HCEC 1CT (cell line): ENCODE results near the gene TMEM192.
"Not testable (repeated sequence)": the region's sequence is repeated elsewhere in the genome, so short reads cannot be mapped to it uniquely, and the experiment has no call there.

Experiments used
- DNase-seq: peaks from one replicate; pipeline ENCODE4 v3.0.0-alpha.2; 2017

The TMEM192 gene

DNA sequence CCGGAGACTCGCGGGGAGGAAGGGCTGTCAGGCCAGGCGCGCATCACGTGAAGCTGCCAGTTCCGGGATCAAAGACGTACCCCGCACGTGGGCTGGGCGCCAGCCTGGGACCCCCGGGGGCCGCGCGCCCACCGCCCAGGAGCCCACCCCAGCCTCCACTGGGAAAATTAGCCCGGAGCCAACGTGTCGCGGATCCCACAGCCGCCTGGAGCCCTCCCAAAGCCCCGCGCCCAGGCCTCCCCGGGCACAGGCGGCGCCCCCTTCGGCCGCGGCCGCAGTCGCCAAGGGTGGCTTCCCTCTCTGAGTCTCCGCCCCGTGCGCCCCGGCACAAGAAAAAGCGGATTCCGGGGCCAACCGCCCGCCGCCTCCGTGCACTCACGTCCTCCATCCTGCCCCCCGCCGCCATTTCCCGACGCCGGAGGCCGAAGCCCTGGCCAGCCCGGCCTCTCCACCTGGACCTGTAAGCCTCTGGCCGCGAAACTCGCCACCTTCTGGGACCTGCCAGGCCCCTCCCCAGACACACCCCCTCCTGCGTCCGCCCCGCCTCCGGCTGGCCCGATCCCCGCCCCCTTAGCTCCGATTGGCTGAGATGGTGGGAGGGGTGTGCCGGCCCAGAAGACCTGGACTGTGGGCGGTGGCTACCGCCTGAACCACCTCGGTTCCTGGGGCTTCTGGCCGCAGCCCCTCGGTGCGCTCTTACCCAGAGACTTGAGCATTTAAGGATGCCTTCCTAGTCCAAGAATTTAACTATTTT, at the start of gene TMEM192:
TMEM192 (minus strand) TSS at position 493 of the 754 bp plus-strand sequence; CDS start at position 406, 87 bp downstream.
- DNase-seq: peak; percentile 81

DNA sequence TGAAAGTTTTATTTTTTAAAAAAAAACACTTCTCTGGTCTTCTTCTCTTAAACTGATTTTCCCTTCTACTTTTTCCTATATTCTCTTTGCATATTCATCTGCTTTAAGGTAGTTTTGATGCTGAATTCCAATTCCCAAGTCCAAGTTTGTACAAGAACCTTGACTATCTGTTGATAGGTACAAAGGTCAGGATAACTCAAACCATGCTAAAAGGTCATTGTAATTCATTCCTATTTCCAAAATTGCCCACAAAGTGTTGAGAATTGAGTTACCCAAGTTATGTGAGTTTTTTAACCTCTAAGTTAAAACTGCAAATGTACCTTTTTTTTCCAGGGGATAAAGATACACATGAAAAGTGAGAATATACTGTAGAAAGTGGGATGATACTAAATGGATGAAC, 46.1 kb upstream of the TMEM192 start:
- no peak for DNase-seq

DNA sequence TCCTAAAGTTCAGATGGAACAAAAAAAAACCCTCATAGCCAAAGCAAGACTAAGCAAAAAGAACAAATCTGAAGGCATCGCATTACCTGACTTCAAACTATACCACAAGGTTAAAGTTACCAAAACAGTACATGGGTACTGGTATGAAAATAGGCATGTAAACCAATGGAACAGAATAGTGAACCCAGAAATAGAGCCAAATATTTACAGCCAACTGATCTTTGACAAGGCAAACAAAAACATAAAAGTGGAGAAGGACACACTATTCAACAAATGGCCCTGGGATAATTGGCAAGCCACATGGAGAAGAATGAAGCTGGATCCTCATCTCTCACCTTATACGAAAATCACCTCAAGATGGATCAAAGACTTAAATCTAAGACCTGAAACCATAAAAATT, 44.2 kb upstream of the TMEM192 start:
- DNase-seq: no peak

DNA sequence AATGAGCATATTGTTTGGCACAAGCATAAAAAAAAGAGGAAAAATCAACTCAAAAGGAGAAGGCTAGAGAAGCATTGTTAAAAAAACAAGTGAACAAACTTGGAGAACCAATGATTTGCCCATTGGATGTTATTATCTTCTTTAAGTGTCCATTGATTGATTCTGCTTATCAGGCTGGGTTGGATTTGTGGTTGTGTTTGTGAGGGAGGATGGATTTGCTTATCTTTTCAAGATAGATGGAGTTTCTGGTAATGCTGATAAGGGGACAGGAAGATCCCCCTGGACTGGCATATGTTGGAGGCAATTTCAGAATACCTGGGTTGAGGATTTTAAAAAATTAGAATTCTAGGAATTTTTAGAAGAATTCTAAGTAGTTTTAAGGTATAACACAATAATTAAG, 41.8 kb upstream of the TMEM192 start:
- DNase-seq: no peak

DNA sequence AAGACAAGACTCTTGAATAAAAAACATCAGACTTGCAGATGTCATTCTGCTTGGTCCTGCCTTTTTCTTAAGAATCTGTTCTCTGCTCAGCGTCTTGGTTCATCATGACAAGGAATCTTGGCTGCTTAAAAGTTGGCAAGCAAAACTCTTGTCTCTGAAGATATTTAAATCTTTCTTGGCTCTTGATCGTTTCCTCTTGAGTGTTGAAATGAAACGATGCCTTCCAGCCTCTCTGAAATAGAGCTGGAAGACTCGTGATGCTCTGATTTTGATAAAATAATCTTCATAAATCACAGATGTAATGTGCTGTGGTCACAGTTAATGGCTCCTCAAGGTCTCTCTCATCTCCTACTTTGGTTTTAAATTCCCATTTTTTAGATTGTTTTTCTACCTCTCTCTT, 39.9 kb upstream of the TMEM192 start:
- no peak for DNase-seq

DNA sequence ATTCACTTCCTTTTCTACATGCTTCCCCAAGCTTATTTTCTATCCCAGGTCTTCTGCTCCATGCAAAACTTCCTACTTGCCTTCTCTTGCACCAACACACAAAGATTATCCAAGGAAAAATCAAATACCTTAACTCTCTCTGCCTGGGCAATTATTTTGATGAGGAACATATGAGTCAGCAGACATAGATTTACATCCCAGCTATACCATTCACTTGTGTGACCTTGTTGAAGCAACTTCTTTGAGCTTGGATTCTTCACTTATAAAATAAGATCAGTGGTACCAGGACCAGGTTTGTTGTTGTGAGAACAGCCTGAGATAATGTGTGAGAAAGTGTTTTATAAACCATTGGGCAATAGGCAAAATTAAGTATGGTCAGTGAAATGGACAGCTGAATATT, 39.1 kb upstream of the TMEM192 start:
- DNase-seq: peak; percentile 2

DNA sequence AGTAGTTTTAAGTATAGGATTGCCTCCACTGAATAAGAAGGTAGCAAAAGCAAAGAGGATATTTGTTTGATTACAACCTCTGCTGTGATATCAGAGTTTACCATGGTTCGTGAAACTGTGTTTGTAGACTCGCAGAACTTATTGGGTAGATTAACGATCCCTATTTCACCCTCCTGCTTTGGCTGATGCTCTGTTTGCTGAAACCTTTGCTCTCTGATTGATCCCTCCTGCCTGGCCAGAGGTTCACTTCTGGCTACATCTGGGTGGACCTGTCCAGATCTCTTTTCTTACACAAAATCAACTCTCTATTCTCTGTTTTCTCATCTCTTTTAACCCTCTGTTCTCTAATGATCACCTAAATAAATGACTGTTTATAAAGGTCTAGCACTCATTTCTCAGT, 37.9 kb upstream of the TMEM192 start:
- no peak for DNase-seq

DNA sequence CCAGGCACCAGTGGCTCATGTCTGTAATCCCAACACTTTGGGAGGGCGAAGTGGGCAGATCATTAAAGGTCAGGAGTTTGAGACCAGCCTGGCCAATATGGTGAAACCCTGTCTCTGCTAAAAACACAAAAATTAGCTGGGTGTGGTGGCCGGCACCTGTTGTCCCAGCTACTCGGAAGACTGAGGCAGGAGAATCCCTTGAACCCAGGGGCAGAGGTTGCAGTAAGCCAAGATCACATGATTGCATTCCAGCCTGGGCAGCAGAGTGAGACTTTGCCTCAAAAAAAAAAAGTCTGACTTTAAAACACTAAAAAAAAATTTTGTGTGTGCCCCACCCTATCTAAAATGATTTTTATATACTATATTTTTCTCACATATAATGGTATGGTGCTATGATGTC, 26.2 kb upstream of the TMEM192 start:
- DNase-seq: no peak

DNA sequence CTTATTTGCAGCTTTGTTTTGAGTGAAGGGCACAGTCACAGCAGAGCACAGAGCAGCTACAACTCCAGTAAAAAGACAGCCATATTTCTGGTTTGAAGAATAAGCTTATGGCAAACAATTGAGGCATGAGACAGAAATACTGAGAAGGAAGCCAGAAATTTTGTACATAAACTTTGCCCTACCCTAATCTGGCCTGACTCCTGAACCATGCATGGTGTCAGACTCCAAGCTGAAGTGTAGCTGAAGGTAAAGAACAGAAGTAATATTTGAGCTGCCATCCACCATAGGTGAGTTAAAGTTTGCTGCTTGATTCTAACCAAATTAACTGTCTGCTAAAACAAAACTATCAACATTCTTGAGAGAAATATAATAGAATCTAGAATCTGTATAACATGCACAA, 24.5 kb upstream of the TMEM192 start:
- DNase-seq: no peak

DNA sequence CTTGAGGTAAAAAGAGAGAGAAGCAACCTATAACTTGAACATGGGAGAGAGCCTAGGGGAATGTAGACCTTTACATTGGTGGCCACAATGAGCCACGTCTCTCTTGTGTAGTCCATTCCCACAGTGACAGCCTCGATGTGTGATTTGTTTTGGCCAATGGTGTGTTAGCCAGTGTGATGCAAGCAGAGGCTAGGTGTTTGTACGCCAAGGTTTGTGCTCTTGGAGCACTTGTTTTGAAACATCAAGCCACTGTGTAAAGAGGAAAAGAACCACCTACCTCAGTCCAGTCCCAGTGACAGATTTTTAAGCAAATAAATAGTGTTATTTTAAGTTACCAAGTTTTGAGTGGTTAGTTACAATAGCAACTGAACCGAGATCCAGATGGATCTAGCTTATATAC, 23.9 kb upstream of the TMEM192 start:
- DNase-seq: no peak

DNA sequence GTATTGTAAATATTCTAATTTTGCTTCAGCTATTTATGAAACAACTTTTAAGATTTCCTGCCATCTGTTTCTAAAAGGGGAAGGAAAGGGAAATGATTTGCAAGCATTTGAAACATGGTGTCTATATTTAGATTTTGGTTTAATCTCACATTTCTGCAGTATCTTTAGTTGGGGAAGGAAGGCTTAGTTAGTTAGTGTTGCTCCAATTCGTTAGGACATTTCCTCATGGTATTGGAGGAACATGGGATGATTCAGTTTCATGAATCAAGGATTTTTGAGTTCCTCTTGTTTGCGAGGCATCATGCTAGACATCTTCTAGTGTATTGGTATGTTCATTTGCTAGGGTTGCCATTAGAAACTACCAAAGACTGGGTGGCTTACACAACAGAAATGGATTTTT, 20.5 kb upstream of the TMEM192 start:
- DNase-seq: no peak

DNA sequence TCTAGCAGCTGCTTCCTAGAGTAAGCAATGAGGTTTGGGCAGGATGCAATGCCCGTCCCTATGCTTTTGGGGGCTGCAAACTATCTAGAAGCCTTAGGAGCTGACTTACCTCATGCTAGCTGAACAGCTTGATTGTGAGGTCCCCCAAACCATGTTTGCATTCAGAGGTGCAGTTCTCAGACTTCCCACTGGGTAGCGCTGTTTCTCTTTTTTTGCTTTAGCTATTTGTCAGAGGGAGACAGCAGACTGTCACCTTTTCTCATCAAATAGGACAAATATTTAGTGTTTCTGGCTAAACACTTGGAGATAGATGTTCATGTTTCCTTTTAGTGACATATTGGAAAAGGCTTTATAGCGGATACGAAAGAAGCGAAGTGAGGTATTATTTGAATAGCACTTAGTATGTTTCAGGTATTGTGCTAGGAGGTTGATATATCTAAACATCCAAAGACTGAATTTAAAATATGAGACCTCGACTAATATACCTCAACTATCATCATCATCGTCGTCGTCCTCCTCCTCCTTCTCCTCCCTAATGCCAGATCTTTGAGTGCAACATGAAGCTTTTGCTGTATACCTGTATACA, 18.7 kb upstream of the TMEM192 start:
- DNase-seq: peak; percentile 42

DNA sequence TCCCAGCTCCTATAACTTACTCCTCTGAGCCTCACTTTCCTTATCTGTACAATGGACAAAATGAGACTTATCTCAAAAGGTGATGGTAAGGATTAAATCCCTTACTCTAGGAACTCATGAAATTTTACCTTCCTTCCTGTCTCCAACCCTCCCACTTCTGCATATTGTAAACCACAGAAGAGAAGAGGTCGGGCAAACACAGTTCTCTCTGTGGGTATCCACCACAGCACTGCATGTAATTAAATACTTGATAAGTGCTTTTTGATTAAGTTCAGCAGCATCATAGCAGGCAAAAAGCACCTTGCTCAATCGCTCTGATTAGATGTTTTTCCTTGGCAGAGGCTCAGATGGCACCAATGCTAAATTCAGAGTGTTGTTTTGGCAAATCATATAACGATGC, 17.3 kb upstream of the TMEM192 start:
- no peak for DNase-seq

DNA sequence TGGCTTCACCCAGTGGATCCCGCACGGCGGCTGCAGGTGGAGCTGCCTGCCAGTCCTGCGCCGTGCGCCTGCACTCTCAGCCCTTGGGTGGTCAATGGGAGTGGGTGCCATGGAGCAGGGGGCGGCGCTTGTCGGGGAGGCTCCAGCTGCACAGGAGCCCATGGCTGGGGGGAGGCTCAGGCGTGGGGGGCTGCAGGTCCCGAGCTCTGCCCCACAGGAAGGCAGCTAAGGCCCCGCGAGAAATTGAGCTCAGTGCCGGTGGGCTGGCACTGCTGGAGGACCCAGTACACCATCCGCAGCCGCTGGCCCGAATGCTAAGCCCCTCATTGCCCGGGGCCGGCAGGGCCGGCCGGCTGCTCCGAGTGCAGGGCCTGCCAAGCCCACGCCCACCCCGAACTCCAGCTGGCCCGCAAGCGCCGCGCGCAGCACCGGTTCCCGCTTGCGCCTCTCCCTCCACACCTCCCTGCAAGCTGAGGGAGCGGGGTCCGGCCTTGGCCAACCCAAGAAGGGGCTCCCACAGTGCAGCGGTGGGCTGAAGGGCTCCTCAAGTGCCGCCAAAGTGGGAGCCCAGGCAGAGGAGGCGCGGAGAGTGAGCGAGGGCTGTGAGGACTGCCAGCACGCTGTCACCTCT, 13.3 kb upstream of the TMEM192 start:
- DNase-seq: not testable (repeated sequence)

DNA sequence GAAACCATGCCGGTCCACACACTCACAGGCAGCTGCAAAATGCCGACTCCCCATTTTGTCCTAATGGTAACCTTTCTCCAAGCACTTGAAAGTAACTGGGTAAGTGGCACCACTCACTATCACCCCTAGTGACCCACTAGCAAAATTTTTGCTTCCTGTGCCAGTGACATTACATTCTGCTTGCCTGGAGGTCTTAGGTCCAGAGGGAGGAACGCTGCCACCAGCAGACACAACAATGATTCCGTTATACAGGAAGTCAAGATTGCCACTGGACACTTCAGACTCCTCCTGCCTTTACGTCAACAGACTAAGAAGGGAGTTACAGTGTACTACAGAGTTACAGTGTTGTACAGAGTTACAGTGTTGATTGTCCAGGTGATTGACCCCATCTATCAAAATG, 11.8 kb upstream of the TMEM192 start:
- no peak for DNase-seq

DNA sequence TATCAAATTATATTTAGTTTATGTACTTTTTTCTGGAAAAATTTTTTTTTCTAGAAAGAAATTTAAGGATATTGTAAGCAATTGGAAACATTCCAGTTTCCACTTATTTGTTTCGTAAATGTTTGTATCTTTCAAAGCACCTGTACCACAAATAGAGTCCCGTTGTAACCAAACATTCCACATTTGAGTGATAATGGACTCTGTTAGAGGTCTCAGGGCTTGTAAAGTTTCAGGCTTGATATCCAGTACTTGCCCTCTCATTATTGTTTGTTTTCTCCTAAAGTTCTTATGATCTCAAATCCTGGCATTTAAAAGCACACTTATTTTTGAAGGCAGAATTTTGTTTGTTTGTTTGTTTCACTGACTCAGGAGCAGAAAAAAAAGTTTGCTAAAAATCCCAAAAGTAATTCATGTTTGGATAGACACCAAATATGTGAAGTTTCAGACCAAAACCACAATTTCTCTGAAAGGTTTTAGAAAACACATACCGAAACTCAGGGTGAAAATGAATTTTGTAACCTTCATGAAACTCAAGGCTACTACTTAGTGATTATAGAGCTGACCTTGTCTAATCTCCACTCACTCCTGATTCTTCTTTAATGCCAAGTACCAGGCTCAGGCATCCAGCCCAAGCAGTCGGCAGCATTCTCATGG, 5.7 kb upstream of the TMEM192 start:
- no peak for DNase-seq

DNA sequence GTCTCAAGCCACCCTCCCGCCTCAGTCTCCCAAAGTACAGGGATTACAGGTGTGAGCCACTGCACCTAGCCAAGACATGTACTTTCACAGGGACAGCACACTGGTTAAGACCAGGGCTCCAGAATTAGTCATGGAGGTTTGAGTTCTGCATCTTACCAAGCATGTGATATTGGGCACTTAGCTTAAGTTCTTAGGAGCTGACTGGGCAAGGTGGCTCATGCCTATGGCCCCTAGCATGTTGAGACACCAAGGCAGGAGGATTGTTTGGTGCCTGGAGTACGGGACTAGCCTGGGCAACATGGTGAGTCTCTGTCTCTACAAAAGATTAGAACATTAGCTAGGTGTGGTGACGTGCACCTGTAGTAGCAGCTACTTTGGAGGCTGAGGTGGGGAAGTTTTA, 2.6 kb upstream of the TMEM192 start:
- DNase-seq: no peak

DNA sequence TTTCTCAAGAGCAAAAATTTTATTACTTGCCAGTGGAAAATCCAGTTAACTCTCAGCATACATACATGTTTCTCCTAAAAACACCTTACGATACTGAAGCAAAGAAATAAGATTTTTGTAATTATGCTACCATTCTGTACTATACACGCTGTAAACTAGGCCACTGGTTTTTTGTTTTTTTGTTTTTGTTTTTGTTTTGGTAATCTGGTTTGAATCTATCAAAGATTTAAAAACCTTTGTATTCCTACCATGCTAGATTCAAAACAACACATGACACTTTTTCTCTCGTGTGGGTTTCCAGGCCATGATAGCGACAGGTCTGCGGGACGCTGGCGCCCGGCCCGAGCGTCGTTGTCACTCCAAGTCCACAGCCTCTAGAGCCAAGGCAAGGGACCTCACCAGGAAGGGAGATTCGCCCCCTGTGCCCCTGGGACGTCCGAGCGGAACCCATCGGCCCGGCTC, 723 bp downstream of the TMEM192 start:
- no peak for DNase-seq

DNA sequence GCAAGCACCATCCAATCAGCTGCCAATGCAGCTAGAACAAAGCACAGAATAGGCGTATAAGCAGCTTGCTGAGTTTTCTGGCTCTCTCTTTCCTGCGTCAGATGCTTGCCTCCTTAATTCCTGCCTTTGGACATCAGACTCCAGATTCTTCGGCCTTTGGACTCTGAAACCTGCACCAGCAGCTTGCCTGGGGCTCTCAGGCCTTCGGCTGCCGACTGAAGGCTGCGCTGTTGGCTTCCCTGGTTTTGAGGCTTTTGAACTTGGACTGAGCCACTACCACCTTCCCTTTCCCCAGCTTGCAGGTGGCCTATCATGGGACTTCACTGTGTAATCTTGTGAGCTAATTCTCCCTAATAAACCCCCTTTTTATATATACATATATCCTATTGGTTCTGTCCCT, 6.1 kb downstream of the TMEM192 start:
- no peak for DNase-seq

DNA sequence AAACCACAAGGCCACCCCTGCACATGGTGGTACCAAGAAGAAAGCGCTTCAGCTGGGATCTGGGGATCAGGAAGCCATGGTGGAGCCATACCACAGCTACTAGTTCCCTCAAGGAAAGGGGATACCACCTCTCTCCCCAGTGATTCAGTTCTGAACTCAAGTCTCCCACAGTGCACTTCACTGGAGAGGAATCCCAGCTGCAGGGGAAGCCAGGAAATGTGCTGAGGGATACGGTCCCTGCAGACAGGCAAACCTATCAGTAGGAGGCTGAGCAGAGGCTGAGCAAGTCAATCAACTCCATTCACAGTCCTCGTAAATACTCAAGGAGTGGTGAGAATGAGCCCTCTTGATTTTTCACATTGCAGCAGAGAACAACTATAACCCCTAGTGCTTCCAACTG, 11.0 kb downstream of the TMEM192 start:
- no peak for DNase-seq

DNA sequence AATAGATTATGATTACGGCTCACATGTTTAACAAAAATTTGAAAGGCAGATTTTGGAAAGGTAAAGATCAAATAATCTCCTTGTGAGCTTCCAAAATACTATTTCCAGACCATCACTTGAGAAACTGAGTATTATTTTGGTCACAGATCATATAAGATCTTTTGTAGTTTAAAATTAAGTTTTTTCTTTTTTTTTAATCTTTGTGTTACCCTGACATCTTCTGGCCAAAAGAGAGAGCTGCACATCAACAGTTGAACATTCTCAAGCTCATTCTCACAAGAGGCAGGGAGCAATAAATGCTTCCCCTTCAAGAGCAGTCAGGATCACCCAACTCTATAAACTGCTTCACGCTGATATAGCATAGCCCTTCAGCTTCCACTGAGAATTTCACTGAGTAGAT, 15.9 kb downstream of the TMEM192 start:
- DNase-seq: peak; percentile 3

DNA sequence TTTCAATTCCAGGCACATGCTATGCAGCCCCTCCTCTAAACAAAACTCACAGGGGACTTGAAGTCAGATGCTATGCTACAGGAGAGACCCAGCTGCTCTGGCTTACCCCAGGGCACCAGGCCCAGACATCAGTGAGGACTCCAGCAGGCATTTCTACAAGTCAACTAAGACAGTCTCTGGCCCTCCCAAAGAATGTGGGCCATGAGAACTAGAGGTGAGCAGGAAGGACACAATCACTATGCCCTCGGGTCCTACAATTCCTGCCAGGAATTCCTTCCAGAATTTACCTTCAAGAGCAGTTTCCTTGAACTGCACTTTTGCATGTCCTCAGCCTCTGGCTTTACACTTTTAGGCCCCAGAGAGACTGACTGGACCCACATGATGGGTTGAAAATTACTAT, 17.4 kb downstream of the TMEM192 start:
- DNase-seq: no peak

DNA sequence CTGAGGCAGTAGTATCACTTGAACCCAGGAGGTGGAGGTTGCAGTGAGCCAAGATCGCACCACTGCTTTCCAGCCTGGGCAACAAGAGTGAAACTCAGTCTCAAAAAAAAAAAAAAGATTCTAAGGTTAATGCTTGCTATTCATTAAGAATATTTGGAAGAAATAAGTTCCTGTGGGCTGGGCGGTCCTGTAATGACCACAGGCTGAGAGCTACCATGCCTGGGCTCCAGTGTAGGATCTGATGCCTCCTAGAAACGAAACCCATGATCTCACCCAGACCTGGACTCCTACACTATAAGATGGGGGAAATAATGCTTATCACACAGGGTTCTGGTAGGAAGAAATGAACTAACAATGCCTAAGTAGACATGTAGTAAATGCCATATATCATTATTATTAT, 17.8 kb downstream of the TMEM192 start:
- DNase-seq: no peak

DNA sequence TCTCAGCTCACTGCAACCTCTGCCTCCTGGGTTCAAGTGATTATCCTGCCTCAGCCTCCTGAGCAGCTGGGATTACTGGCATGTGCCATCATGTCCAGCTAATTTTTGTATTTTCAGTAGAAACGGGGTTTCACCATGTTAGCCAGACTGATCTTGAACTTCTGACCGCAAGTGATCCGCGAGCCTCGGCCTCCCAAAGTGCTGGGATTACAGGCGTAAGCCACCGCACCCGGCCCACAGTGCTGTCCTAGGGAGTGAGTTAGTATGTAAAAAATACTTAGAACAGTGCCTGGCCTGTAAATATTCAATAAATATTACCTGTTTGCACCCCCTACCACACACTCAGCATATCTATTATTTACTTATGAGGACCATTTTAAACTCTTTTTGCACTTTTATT, 20.5 kb downstream of the TMEM192 start:
- not testable (repeated sequence) for DNase-seq
